Gastroesophageal sphincter (tissue), 4 donors: Measurements from ENCODE around the gene RRBP1. TPM values are rescaled to one million over a fixed set of nuclear protein-coding genes. Genes with fewer than 3 reads are reported as not detected.

Experiments used
- ATAC-seq: fragments of 150-250 bp; one replicate; pipeline ENCODE4 v1.9.1; 2016; ENCODE audit warnings: mild to moderate bottlenecking, moderate library complexity
- H3K27ac ChIP-seq, 4 donors: fragments of 200-600 bp; sonication (generic) in 3 of 4; 1 replicate in 3 of 4; 2 replicates in 1 of 4; pipeline ENCODE4 v1.5.1; 2016 to 2019
- H3K27me3 ChIP-seq: fragments of 200-600 bp; sonication (generic); one replicate; pipeline ENCODE4 v1.5.1; 2019
- H3K36me3 ChIP-seq, 2 donors: fragments of 200-600 bp; sonication (generic); one replicate each; pipeline ENCODE4 v1.5.1; 2019; ENCODE audit warnings: control low read depth in 1 of 2
- H3K4me1 ChIP-seq, 3 donors: fragments of 200-600 bp; sonication (generic); 1 replicate in 2 of 3; 2 replicates in 1 of 3; pipeline ENCODE4 v1.5.1; 2016 to 2019; ENCODE audit warnings: control low read depth in 2 of 3
- H3K4me3 ChIP-seq, 2 donors: fragments of 200-600 bp; sonication (generic); one replicate each; pipeline ENCODE4 v1.5.1; 2019; ENCODE audit warnings: mild to moderate bottlenecking in 1 of 2, moderate library complexity in 1 of 2
- H3K9me3 ChIP-seq, 3 donors: fragments of 200-600 bp; sonication (generic); one replicate each; pipeline ENCODE4 v1.5.1; 2017 to 2019; ENCODE audit warnings: control low read depth in 2 of 3
- CTCF ChIP-seq, 4 experiments: fragments of 200-600 bp in 2 of 4; fragments of 450-650 bp in 2 of 4; sonication (generic) in 1 of 4; IDR thresholded peaks; one replicate each; pipeline ENCODE4 v1.5.1; 2017 to 2019; ENCODE audit warnings: antibody characterized with exemption in 4 of 4, mild to moderate bottlenecking in 2 of 4, moderate library complexity in 2 of 4
- EP300 ChIP-seq: sonication (generic); formaldehyde crosslinking; IDR thresholded peaks from one replicate; pipeline ENCODE4 v1.6.1; 2017; ENCODE audit warnings: antibody characterized with exemption, mild to moderate bottlenecking
- POLR2A ChIP-seq, 2 donors: fragments of 450-650 bp; IDR thresholded peaks; one replicate each; pipeline ENCODE4 v1.6.1; 2017; ENCODE audit warnings: antibody characterized with exemption in 2 of 2, mild to moderate bottlenecking in 2 of 2, moderate library complexity in 1 of 2
- POLR2AphosphoS5 ChIP-seq: sonication (generic); formaldehyde crosslinking; IDR thresholded peaks from one replicate; pipeline ENCODE4 v1.6.1; 2017; ENCODE audit warnings: antibody characterized with exemption
- WGBS, 2 donors: methylation state at CpG; one replicate each; pipeline ENCODE4 v1.1.5; 2018; ENCODE audit warnings: low coverage in 1 of 2; 5-methylcytosine and 5-hydroxymethylcytosine counted together
- total RNA-seq, 4 donors: library from RNA; depleted of rRNA; stranded (reverse); fragments of >200 nt; gene quantifications; one replicate each; pipeline ENCODE4 v1.1.0, GENCODE V29; 2016

RRBP1 gene
- total RNA-seq, 4 donors from 2014 or later = 61.2 to 89.8 (median 64.7) TPM

- peak in 3 of 4 experiments; percentile 91 to 95 (median 92) for TF ChIP-seq CTCF (IDR thresholded peaks at IDR 0.05)
- no peak for TF ChIP-seq POLR2AphosphoS5
- Histone ChIP-seq H3K36me3 (peaks cover 0 to 75% of the 10 kb centered on the region in 2 donors), H3K27me3 (no peaks in the 10 kb centered on the region), H3K27ac (peak overlapping the region in 2 of 4 donors; percentile 2 to 85), H3K4me1 (peaks cover 0 to 59% (median 35%) of the 10 kb centered on the region in 3 donors), H3K4me3 (no peak overlapping the region), H3K9me3 (no peaks in the 10 kb centered on the region)
- 40 to 57% methylated on average over 1 to 3 of the region's 15 CpGs for WGBS, 2 donors
- ATAC-seq = peak; percentile 36
These were observed 64.7 kb downstream of the RRBP1 start for GRCh38 chr20:17617212-17617867.

GRCh38 chr20:17616480-17617211, 65.4 kb downstream of the RRBP1 start:
- Histone ChIP-seq H3K4me1 (peaks cover 2 to 66% (median 41%) of the 10 kb centered on the region in 3 donors), H3K27me3 (no peaks in the 10 kb centered on the region), H3K4me3 (no peak overlapping the region), H3K9me3 (no peaks in the 10 kb centered on the region), H3K36me3 (peaks cover 0 to 68% of the 10 kb centered on the region in 2 donors), H3K27ac (peak overlapping the region in 2 of 4 donors; percentile 85)
- no peak for TF ChIP-seq POLR2AphosphoS5
- no peak for TF ChIP-seq CTCF (IDR thresholded peaks at IDR 0.05)
- whole genome bisulfite sequencing, 2 donors = 40 to 63% methylated on average over 1 to 4 of the region's 22 CpGs
- ATAC-seq = no peak

GRCh38 chr20:17615645-17616479, 66.2 kb downstream of the RRBP1 start:
- H3K27ac ChIP-seq = peak overlapping the region in 3 of 4 donors; percentile 85 to 86 (median 85)
- H3K4me3 ChIP-seq = no peak overlapping the region
- H3K27me3 ChIP-seq = no peaks in the 10 kb centered on the region
- TF ChIP-seq POLR2A (IDR thresholded peaks at IDR 0.05) = no peak
- TF ChIP-seq EP300 = no peak
- no peak for TF ChIP-seq CTCF (IDR thresholded peaks at IDR 0.05)
- no peak for TF ChIP-seq POLR2AphosphoS5
- H3K4me1 ChIP-seq = peaks cover 2 to 74% (median 49%) of the 10 kb centered on the region in 3 donors
- peaks cover 0 to 65% of the 10 kb centered on the region in 2 donors for H3K36me3 ChIP-seq
- ATAC-seq = no peak
- WGBS, 2 donors = 75 to 80% methylated on average over 1 to 4 of the region's 22 CpGs
- H3K9me3 ChIP-seq = no peaks in the 10 kb centered on the region

GRCh38 chr20:17614812-17615644, 67.0 kb downstream of the RRBP1 start:
- no peaks in the 10 kb centered on the region for H3K9me3 ChIP-seq
- TF ChIP-seq POLR2AphosphoS5 (peak; percentile 25), POLR2A (IDR thresholded peaks at IDR 0.05) (no peak), EP300 (no peak)
- no peaks in the 10 kb centered on the region for H3K27me3 ChIP-seq
- H3K4me1 ChIP-seq = peaks cover 3 to 82% (median 57%) of the 10 kb centered on the region in 3 donors
- WGBS, 2 donors = 11 to 23% methylated on average over 4 to 7 of the region's 32 CpGs
- peak overlapping the region in 3 of 4 donors; percentile 85 to 86 (median 85) for H3K27ac ChIP-seq
- no peak for ATAC-seq
- H3K36me3 ChIP-seq = peaks cover 0 to 65% of the 10 kb centered on the region in 2 donors
- H3K4me3 ChIP-seq = peak overlapping the region in 1 of 2 donors; percentile 22
